Activated CD8-positive, alpha-beta memory T cell treated with anti-CD3 and anti-CD28 coated beads, Interleukin-2, amount 50 U/mL, for 24 hours (primary cell): Measurements from ENCODE around the gene RAB3D.

ENCODE experiments used
- DNase-seq: peaks from one replicate; pipeline ENCODE4 v3.0.0-alpha.2; 2020; ENCODE audit errors: extremely low read depth

Gene RAB3D

GRCh38 chr19:11296264-11296663 lies 43.2 kb downstream of the RAB3D start:
- no peak for DNase-seq

- no peak for DNase-seq
These were observed 43.7 kb downstream of the RAB3D start, which contains the start of gene TSPAN16 for GRCh38 chr19:11295665-11296245. TSPAN16 (plus strand) TSS chr19:11296160; CDS start chr19:11296298, 138 bp downstream.

GRCh38 chr19:11295180-11295579 lies 44.3 kb downstream of the RAB3D start:
- DNase-seq: no peak

- peak; percentile 57 for DNase-seq
These were observed 45.7 kb downstream of the RAB3D start for GRCh38 chr19:11293433-11294389.

- DNase-seq: no peak
These were observed 47.5 kb downstream of the RAB3D start for GRCh38 chr19:11291991-11292390.

- DNase-seq: no peak
These were observed 48.0 kb downstream of the RAB3D start for GRCh38 chr19:11291415-11291814.

- DNase-seq: no peak
These were observed 49.2 kb downstream of the RAB3D start for GRCh38 chr19:11290256-11290655.

- DNase-seq: no peak
These were observed 51.1 kb downstream of the RAB3D start for GRCh38 chr19:11288349-11288748.

- no peak for DNase-seq
These were observed 53.0 kb downstream of the RAB3D start for GRCh38 chr19:11286312-11286974.

GRCh38 chr19:11284515-11284914 lies 54.9 kb downstream of the RAB3D start:
- no peak for DNase-seq

- DNase-seq: no peak
These were observed 58.0 kb downstream of the RAB3D start for GRCh38 chr19:11281356-11282049.

GRCh38 chr19:11279505-11280236 lies 59.8 kb downstream of the RAB3D start:
- DNase-seq: no peak

GRCh38 chr19:11278670-11279069 lies 60.8 kb downstream of the RAB3D start:
- no peak for DNase-seq

GRCh38 chr19:11274533-11275086 lies 64.8 kb downstream of the RAB3D start:
- no peak for DNase-seq

- DNase-seq: no peak
These were observed 65.5 kb downstream of the RAB3D start for GRCh38 chr19:11273989-11274388.

GRCh38 chr19:11273296-11273695 lies 66.2 kb downstream of the RAB3D start:
- DNase-seq: no peak
